K562 treated with DMSO at 1 percent for 24 hours (cell line): ENCODE data around the gene ATF5. TPM values are rescaled to one million over a fixed set of nuclear protein-coding genes. Genes with fewer than 3 reads are reported as not detected.

ENCODE experiments used
- total RNA-seq: library from RNA; unstranded; fragments of 300-600 nt; gene quantifications from 2 replicates; pipeline ENCODE4 v1.2.3, GENCODE V29; 2022; ENCODE audit warnings: low read depth; ENCODE audit not compliant: insufficient read depth

Gene ATF5
- total RNA-seq = 973 and 1,076 TPM in 2 replicates

GRCh38 chr19:49929121-49929610 lies at the start of gene ATF5, which contains the start of gene NUP62:
Gene ATF5 (plus strand): TSS chr19:49929205. CDS start chr19:49930851, 1,646 bp downstream.
Gene NUP62 (minus strand): TSS chr19:49929504. CDS start chr19:49909807, 19,697 bp downstream.

GRCh38 chr19:49896863-49897621 lies 32.0 kb upstream of the ATF5 start, which contains the start of gene IL4I1:
Gene IL4I1 (minus strand): TSS chr19:49896887. CDS start chr19:49896160, 727 bp downstream.

GRCh38 chr19:49960980-49961379 lies 32.0 kb downstream of the ATF5 start, which contains the start of gene SIGLEC11:
Gene SIGLEC11 (minus strand): TSS chr19:49961172. CDS start chr19:49961081, 91 bp downstream.

Other genes with a start within 250 kb of the ATF5 start
- gene ADM5, start 239.6 kb upstream of the ATF5 start, total RNA-seq = 9.0 and 9.7 TPM in 2 replicates
- gene CPT1C, start 238.1 kb upstream of the ATF5 start, total RNA-seq = 7.8 and 8.0 TPM in 2 replicates
- 5.6 and 8.6 TPM in 2 replicates for gene TSKS, start 165.9 kb upstream of the ATF5 start, total RNA-seq
- 168 and 176 TPM in 2 replicates for gene AP2A1, start 162.2 kb upstream of the ATF5 start, total RNA-seq
- gene FUZ, start 115.9 kb upstream of the ATF5 start, total RNA-seq = 6.3 and 14.1 TPM in 2 replicates
- gene MED25, start 110.9 kb upstream of the ATF5 start, total RNA-seq = 94.0 and 104 TPM in 2 replicates
- gene PTOV1, start 78.0 kb upstream of the ATF5 start, total RNA-seq = 217 and 237 TPM in 2 replicates
- 66.3 and 78.1 TPM in 2 replicates for gene PNKP, start 61.6 kb upstream of the ATF5 start, total RNA-seq
- gene AKT1S1, start 51.9 kb upstream of the ATF5 start, total RNA-seq = 52.6 and 60.0 TPM in 2 replicates
- 17.9 and 21.2 TPM in 2 replicates for gene TBC1D17, start 51.5 kb upstream of the ATF5 start, total RNA-seq
- gene IL4I1, start 32.3 kb upstream of the ATF5 start, total RNA-seq = 3.1 and 4.1 TPM in 2 replicates
- gene NUP62, start 299 bp downstream of the ATF5 start, total RNA-seq = 72.0 and 81.7 TPM in 2 replicates
- gene SIGLEC11, start 32.0 kb downstream of the ATF5 start, total RNA-seq = not detected in 2 replicates
- 76.5 and 90.4 TPM in 2 replicates for gene VRK3, start 96.2 kb downstream of the ATF5 start, total RNA-seq
- gene ZNF473, start 96.8 kb downstream of the ATF5 start, total RNA-seq = 7.7 and 9.1 TPM in 2 replicates
- not detected in 2 replicates for gene IZUMO2, start 234.1 kb downstream of the ATF5 start, total RNA-seq